Lower lobe of right lung (tissue), 2 donors: ENCODE measurements around the gene GCKR. TPM values are rescaled to one million over a fixed set of nuclear protein-coding genes. Genes with fewer than 3 reads are reported as not detected.
A peak's percentile ranks its signal among the peaks of the same experiment; 100 is the strongest.

Source experiments
- ATAC-seq, 2 donors: fragments of 200-7000 bp; cut with Tn5 transposase; one replicate each; pipeline ENCODE4 v1.9.1; 2020 to 2022; ENCODE audit warnings: mild to moderate bottlenecking in 2 of 2, moderate library complexity in 2 of 2
- DNase-seq: peaks from one replicate; pipeline ENCODE4 v3.0.0-alpha.2; 2020
- H3K27ac ChIP-seq: fragments of 200-600 bp; one replicate; pipeline ENCODE4 v1.8.0; 2022
- H3K27me3 ChIP-seq: fragments of 200-600 bp; one replicate; pipeline ENCODE4 v1.8.0; 2022; ENCODE audit warnings: low read depth
- H3K36me3 ChIP-seq: fragments of 200-600 bp; one replicate; pipeline ENCODE4 v1.8.0; 2022; ENCODE audit warnings: mild to moderate bottlenecking
- H3K4me1 ChIP-seq: fragments of 200-600 bp; one replicate; pipeline ENCODE4 v1.8.0; 2022
- H3K4me3 ChIP-seq: fragments of 200-600 bp; one replicate; pipeline ENCODE4 v1.8.0; 2022; ENCODE audit warnings: mild to moderate bottlenecking
- H3K9me3 ChIP-seq: fragments of 200-600 bp; one replicate; pipeline ENCODE4 v1.8.0; 2022
- intact Hi-C: fragments of 100-400 bp; cut with DNase I; formaldehyde crosslinking; loops from one replicate; pipeline ENCODE4 v1.11.0; 2022
- long read RNA-seq: library from polyadenylated mRNA; unstranded; transcript quantifications from one replicate; pipeline ENCODE4 v2.0.0, GENCODE V29; 2021
- total RNA-seq: library from RNA; stranded (reverse); fragmentation: NEBNext Ultra II Directional; extraction: Animal tissue kit (Norgen Biotek cat#: 25700); gene quantifications from one replicate; pipeline ENCODE4 v1.2.1, GENCODE V29; 2021
- TF ChIP-seq, protein P1 (sequence below): fragments of 200-600 bp; IDR thresholded peaks from one replicate; pipeline ENCODE4 v1.8.0; 2022; ENCODE audit warnings: antibody characterized with exemption, mild to moderate bottlenecking
- donor health status: DM: no; HTN: yes; CAD: no; lungs with severe emphysema.

Gene GCKR, protein sequence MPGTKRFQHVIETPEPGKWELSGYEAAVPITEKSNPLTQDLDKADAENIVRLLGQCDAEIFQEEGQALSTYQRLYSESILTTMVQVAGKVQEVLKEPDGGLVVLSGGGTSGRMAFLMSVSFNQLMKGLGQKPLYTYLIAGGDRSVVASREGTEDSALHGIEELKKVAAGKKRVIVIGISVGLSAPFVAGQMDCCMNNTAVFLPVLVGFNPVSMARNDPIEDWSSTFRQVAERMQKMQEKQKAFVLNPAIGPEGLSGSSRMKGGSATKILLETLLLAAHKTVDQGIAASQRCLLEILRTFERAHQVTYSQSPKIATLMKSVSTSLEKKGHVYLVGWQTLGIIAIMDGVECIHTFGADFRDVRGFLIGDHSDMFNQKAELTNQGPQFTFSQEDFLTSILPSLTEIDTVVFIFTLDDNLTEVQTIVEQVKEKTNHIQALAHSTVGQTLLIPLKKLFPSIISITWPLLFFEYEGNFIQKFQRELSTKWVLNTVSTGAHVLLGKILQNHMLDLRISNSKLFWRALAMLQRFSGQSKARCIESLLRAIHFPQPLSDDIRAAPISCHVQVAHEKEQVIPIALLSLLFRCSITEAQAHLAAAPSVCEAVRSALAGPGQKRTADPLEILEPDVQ
- 0.44 TPM for total RNA-seq
- long read RNA-seq = 0 reads

DNA sequence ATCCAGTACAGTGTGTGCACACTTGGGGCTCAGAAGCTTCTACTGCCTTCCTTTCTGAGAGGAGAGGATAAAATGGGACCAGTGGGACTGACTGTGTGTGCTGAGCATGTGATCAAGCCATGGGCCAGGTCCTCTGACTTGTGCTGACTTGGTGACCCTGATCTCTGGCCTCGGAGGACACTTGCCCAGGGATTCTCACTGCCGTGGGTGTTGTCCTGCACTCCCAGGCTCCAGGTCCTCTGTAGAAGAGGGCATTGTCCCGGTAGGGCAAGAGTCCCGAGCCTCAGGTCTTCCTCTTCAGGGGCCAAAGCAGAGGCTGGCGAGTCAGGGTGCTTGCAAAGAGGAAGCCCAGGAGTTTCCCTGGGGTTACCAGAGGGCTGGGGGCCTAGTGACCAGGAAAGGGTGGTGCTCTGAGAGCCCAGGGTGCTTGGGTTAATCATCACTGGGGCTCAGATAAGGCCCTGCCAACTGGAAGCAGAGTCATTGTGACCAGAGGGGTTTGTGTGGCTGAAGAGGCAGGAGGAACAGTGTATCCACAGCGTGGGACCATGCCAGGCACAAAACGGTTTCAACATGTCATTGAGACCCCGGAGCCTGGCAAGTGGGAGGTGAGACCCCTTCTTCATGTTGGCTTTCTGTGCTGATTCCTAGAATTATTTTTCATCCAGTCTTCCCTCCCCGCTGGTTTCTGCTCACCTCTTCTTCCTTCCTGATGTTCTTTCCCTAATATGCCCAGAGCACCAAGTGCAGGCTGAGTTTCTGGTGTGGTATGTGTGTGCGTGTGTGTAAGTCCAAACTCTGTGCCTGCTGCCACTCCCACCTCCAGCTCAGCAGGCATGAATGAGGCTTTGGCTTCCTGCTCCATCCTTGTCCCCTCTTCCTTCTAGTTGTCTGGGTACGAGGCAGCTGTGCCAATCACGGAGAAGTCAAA lies at the start of gene GCKR:
Gene GCKR, plus strand, starts transcription at position 483 of the 931 bp plus-strand sequence. Its CDS starts 66 bp downstream, at position 549.
- Histone ChIP-seq H3K36me3 (no peaks in the 10 kb centered on the region), H3K4me1 (peaks cover 20% of the 10 kb centered on the region), H3K9me3 (no peaks in the 10 kb centered on the region), H3K27me3 (peaks cover 29% of the 10 kb centered on the region), H3K4me3 (no peak within 1 kb of the TSS), H3K27ac (no peak within 1 kb of the TSS)
- intact Hi-C loops = no loop called here
- DNase-seq (no peak), ATAC-seq (peak; percentile 31 to 46)
- TF ChIP-seq, protein P1, sequence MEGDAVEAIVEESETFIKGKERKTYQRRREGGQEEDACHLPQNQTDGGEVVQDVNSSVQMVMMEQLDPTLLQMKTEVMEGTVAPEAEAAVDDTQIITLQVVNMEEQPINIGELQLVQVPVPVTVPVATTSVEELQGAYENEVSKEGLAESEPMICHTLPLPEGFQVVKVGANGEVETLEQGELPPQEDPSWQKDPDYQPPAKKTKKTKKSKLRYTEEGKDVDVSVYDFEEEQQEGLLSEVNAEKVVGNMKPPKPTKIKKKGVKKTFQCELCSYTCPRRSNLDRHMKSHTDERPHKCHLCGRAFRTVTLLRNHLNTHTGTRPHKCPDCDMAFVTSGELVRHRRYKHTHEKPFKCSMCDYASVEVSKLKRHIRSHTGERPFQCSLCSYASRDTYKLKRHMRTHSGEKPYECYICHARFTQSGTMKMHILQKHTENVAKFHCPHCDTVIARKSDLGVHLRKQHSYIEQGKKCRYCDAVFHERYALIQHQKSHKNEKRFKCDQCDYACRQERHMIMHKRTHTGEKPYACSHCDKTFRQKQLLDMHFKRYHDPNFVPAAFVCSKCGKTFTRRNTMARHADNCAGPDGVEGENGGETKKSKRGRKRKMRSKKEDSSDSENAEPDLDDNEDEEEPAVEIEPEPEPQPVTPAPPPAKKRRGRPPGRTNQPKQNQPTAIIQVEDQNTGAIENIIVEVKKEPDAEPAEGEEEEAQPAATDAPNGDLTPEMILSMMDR = no peak

DNA sequence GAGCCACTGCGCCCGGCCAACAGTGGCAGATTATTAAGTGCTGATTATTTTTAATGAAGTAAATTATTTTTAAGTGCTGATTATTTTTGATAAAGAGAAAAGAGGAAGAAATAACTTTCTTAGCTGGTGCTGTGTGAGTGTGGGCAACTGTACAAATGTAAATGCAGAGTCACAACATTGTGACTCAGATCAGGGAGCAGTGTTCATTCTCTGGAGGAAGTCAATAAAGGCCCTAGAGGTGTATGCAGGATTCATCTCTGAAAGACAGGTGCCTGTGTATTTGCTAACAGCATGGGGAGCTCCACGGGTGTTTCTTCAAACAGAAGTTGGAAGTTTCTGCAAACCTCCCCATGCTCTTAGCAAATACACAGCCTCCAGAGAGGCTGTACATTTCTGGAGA lies 48.3 kb upstream of the GCKR start:
- Histone ChIP-seq H3K9me3 (no peaks in the 10 kb centered on the region), H3K27ac (no peak overlapping the region), H3K4me3 (no peak overlapping the region), H3K4me1 (no peaks in the 10 kb centered on the region), H3K27me3 (no peaks in the 10 kb centered on the region), H3K36me3 (peaks cover 72% of the 10 kb centered on the region)
- intact Hi-C loops = no loop called here
- no peak for ATAC-seq
- TF ChIP-seq, protein P1 = no peak
- DNase-seq = no peak

DNA sequence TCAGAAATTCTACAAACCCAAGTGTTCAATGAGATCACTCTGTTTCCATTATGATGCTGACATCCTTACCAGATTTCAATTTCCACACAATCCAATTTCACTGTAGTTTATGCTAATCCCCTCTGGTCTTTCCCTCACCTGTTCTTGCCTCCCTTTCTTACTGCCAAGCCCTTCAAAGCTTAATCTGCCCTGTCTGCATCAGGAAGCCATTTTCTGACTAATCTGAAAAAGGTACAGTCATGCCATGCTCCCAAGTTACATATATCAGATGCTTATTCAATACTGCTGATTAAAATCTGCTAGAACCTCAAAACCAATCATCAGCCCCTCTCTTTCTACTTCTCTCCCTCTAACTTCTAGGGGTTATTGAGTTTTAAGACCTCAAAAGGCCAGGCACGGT lies 45.5 kb upstream of the GCKR start:
- Histone ChIP-seq H3K9me3 (no peaks in the 10 kb centered on the region), H3K36me3 (peaks cover 81% of the 10 kb centered on the region), H3K27me3 (no peaks in the 10 kb centered on the region), H3K4me3 (no peak overlapping the region), H3K27ac (no peak overlapping the region), H3K4me1 (no peaks in the 10 kb centered on the region)
- no peak for DNase-seq
- intact Hi-C loops = no loop called here
- ATAC-seq = no peak
- TF ChIP-seq, protein P1 = no peak

DNA sequence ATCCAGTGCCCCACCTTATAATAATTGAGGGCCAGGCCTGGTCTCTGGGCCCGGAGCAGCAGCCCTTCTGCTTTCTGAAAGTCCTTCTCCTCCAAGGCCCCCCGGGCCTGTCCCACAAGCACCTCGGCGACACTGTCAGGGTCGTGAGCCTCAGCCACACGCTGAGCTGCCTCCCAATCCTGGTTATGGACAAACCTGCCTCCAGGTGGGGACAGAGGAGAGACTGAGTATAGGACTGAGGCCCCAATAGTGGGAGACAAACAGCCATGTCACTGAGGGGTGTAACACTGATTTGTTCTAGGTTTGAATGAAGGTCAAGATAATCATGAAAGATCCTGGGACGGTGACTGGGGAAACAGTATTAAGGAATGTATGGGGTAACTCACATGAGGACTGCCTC lies 42.7 kb upstream of the GCKR start:
- no peak overlapping the region for H3K27ac ChIP-seq
- TF ChIP-seq, protein P1 = no peak
- ATAC-seq (no peak), DNase-seq (no peak)
- no peaks in the 10 kb centered on the region for H3K27me3 ChIP-seq
- intact Hi-C loops = no loop called here
- no peaks in the 10 kb centered on the region for H3K9me3 ChIP-seq
- no peaks in the 10 kb centered on the region for H3K4me1 ChIP-seq
- no peak overlapping the region for H3K4me3 ChIP-seq
- peaks cover 89% of the 10 kb centered on the region for H3K36me3 ChIP-seq

DNA sequence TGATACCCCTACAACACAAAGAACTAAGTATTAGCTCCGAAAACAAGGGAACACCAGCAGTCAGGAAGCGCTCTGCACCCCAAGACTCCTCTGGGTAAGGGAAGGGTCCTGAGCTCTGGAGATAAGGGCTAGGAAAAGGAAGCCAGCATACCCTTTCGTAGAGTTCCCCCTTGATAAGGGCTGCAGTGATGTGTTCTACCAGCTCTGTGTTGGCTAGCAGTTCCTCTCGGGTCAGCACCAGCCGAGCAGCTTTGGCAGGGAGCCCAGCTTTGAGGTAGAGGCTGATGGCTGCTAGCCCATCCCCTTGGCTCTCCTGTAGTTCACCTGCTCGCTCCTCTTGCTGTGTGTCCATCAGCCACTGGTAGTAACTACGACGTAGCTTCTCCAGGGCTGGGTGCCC lies 35.5 kb upstream of the GCKR start:
- no peaks in the 10 kb centered on the region for H3K9me3 ChIP-seq
- H3K36me3 ChIP-seq = peaks cover 51% of the 10 kb centered on the region
- no peak overlapping the region for H3K27ac ChIP-seq
- no peaks in the 10 kb centered on the region for H3K4me1 ChIP-seq
- no peaks in the 10 kb centered on the region for H3K27me3 ChIP-seq
- TF ChIP-seq, protein P1 = no peak
- H3K4me3 ChIP-seq = no peak overlapping the region
- DNase-seq (no peak), ATAC-seq (no peak)
- intact Hi-C loops = no loop called here
